Prostate gland (tissue), 2 donors: ENCODE measurements around the gene ADIRF. TPM values are rescaled to one million over a fixed set of nuclear protein-coding genes. Genes with fewer than 3 reads are reported as not detected.
A peak's percentile ranks its signal among the peaks of the same experiment; 100 is the strongest.

Experiments
- DNase-seq: peaks from one replicate; pipeline ENCODE4 v3.0.0-alpha.2; 2019; ENCODE audit warnings: low spot score
- H3K27ac ChIP-seq, 2 donors: fragments of 200-600 bp; sonication (generic); 2 replicates each; pipeline ENCODE4 v1.5.1; 2017 to 2019
- H3K27me3 ChIP-seq: fragments of 200-600 bp; sonication (generic); replicated peaks from 2 replicates; pipeline ENCODE4 v1.5.1; 2019; ENCODE audit not compliant: insufficient read depth
- H3K36me3 ChIP-seq, 2 donors: fragments of 200-600 bp; sonication (generic); 1 replicate in 1 of 2; 2 replicates in 1 of 2; pipeline versions ENCODE4 v1.5.1 to v1.8.1; 2017 to 2019
- H3K4me1 ChIP-seq: fragments of 200-600 bp; sonication (generic); replicated peaks from 2 replicates; pipeline ENCODE4 v1.5.1; 2019
- H3K4me3 ChIP-seq, 2 donors: fragments of 200-600 bp; sonication (generic); 2 replicates each; pipeline ENCODE4 v1.5.1; 2017 to 2019
- H3K9me3 ChIP-seq: fragments of 200-600 bp; sonication (generic); 2 replicates; pipeline ENCODE4 v1.5.1; 2017
- POLR2A ChIP-seq: fragments of 450-650 bp; IDR thresholded peaks from one replicate; pipeline ENCODE4 v1.6.1; 2016; ENCODE audit warnings: antibody characterized with exemption, mild to moderate bottlenecking
- POLR2AphosphoS5 ChIP-seq: sonication (generic); formaldehyde crosslinking; IDR thresholded peaks from one replicate; pipeline ENCODE4 v1.6.1; 2017; ENCODE audit warnings: antibody characterized with exemption
- WGBS: methylation state at CpG from one replicate; pipeline ENCODE4 v1.1.5; 2018; 5-methylcytosine and 5-hydroxymethylcytosine counted together
- intact Hi-C: fragments of 100-400 bp; cut with DNase I; formaldehyde crosslinking; loops from one replicate; pipeline ENCODE4 v1.14.2; 2022
- total RNA-seq, 2 donors: library from RNA; depleted of rRNA; stranded (reverse); fragments of >200 nt; gene quantifications; one replicate each; pipeline ENCODE4 v1.1.0, GENCODE V29; 2016
- TF ChIP-seq, protein P1 (sequence below), 4 experiments: fragments of 200-600 bp in 2 of 4; fragments of 450-650 bp in 2 of 4; sonication (generic) in 2 of 4; IDR thresholded peaks; 1 replicate in 3 of 4; 2 replicates in 1 of 4; pipeline ENCODE4 v1.5.1; 2016 to 2019; ENCODE audit warnings: antibody characterized with exemption in 4 of 4, mild to moderate bottlenecking in 2 of 4, moderate library complexity in 2 of 4

The ADIRF gene
- total RNA-seq, 2 donors from 2014 or later, result 128 to 347 TPM

DNA sequence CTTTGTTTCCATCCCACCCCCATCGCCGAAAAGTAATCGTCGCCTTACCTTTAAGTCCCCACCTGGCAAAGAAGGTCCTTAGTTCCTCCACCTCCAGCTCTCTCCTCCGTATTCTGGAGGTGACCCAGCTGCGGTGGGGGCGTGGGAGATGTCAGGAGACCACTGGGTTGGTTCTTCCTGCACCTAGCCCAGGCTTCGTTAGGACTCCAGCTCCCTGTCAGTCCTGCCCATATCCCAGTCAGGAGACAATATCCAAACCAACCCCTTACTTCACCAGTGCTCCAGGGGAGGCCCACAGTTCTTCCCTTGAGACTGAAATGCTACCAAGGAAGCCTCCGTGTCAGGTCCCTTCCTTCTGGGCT is 693 bp downstream of the ADIRF start:
- no peaks in the 10 kb centered on the region for H3K9me3 ChIP-seq
- peaks cover 4% of the 10 kb centered on the region for H3K4me1 ChIP-seq
- no peak for TF ChIP-seq POLR2A
- TF ChIP-seq, protein P1, sequence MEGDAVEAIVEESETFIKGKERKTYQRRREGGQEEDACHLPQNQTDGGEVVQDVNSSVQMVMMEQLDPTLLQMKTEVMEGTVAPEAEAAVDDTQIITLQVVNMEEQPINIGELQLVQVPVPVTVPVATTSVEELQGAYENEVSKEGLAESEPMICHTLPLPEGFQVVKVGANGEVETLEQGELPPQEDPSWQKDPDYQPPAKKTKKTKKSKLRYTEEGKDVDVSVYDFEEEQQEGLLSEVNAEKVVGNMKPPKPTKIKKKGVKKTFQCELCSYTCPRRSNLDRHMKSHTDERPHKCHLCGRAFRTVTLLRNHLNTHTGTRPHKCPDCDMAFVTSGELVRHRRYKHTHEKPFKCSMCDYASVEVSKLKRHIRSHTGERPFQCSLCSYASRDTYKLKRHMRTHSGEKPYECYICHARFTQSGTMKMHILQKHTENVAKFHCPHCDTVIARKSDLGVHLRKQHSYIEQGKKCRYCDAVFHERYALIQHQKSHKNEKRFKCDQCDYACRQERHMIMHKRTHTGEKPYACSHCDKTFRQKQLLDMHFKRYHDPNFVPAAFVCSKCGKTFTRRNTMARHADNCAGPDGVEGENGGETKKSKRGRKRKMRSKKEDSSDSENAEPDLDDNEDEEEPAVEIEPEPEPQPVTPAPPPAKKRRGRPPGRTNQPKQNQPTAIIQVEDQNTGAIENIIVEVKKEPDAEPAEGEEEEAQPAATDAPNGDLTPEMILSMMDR (IDR thresholded peaks at IDR 0.05), result no peak
- TF ChIP-seq POLR2AphosphoS5, result no peak
- DNase-seq, result no peak
- H3K27me3 ChIP-seq, result no peaks in the 10 kb centered on the region
- no peaks in the 10 kb centered on the region for H3K36me3 ChIP-seq
- H3K27ac ChIP-seq, result peak overlapping the region; percentile 97 to 98
- intact Hi-C loops, result no loop called here
- peak overlapping the region; percentile 48 to 58 for H3K4me3 ChIP-seq
- WGBS, result 31% methylated on average over 9 of the region's 9 CpGs

DNA sequence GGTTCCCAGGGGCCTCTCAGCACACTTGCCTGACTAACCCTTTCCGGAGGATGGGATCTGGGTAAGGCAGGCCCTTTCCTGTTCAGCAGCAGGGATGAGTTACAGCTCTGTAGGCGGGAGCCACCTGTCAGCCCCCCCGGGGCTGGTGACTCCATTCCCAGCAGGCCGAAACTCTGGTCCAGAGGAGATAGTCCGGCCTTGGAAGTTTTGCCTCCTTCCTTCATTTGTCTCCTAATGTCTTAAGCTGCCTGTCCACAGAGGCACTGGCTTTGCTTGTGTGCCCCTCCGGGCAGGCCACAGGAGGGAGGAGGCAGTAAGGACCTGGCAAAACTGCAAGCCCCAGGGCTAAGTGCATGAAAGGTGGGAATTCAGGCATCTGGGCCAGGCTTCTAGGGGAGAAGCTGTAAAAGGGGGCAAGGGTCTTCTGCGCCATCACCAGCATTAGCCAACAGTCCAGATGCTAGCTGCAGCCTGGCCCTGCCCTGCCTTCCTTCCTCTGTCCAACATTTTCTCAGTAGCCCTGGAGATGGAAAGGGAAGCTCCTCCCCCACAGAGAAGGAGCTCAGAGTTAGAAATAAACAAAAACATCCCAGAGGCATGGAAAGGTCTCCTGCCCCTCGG is 1.2 kb downstream of the ADIRF start:
- no peak for DNase-seq
- H3K27ac ChIP-seq, result peak overlapping the region; percentile 97 to 98
- no peaks in the 10 kb centered on the region for H3K9me3 ChIP-seq
- no peak for TF ChIP-seq POLR2A
- TF ChIP-seq, protein P1 (IDR thresholded peaks at IDR 0.05), result no peak
- TF ChIP-seq POLR2AphosphoS5, result no peak
- H3K27me3 ChIP-seq, result no peaks in the 10 kb centered on the region
- WGBS, result 36% methylated on average over 8 of the region's 8 CpGs
- peaks cover 4% of the 10 kb centered on the region for H3K4me1 ChIP-seq
- intact Hi-C loops, result loop anchor here (2.0 kb wide), 1 partner anchor 125 kb away; the partner anchor contains the start of genes GLUD1 and SHLD2
- H3K4me3 ChIP-seq, result peak overlapping the region; percentile 48 to 58
- no peaks in the 10 kb centered on the region for H3K36me3 ChIP-seq

DNA sequence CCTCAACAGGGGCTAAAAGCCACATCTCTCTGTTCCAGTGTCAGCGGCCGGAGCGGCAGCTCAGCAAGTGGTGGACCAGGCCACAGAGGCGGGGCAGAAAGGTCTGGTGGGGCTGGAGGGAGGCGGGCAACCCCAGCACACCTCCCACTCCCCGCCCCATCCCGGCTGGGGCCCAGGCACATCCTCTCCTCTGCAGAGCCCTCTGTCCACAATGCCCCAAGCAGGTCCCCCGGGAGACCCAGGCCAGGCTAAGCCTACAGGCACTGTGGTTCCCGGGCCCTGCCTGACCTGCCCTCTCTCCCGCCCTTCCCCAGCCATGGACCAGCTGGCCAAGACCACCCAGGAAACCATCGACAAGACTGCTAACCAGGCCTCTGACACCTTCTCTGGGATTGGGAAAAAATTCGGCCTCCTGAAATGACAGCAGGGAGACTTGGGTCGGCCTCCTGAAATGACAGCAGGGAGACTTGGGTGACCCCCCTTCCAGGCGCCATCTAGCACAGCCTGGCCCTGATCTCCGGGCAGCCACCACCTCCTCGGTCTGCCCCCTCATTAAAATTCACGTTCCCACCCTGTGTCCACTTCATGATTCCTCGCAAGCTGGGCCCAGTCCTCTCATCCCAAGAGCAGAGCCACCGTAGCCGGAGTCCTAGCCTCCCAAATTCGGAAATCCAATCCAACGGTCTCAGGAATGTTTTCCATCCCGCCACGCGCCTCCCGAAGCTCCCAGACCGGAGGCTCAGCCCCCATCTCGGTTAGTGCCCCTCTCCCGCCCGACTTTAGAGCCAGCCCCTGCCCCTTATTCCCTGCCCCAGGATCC is 2.1 kb downstream of the ADIRF start:
- TF ChIP-seq POLR2AphosphoS5 (peak; percentile 47), POLR2A (peak; percentile 21)
- TF ChIP-seq, protein P1 (IDR thresholded peaks at IDR 0.05), result no peak
- H3K4me1 ChIP-seq, result peaks cover 4% of the 10 kb centered on the region
- H3K36me3 ChIP-seq, result no peaks in the 10 kb centered on the region
- H3K4me3 ChIP-seq, result peak overlapping the region; percentile 48 to 58
- 11% methylated on average over 30 of the region's 30 CpGs for WGBS
- intact Hi-C loops, result loop anchor here (2.0 kb wide), 1 partner anchor 124 kb away; the partner anchor contains the start of genes GLUD1 and SHLD2
- peak; percentile 63 for DNase-seq
- peak overlapping the region; percentile 97 to 98 for H3K27ac ChIP-seq
- no peaks in the 10 kb centered on the region for H3K9me3 ChIP-seq
- no peaks in the 10 kb centered on the region for H3K27me3 ChIP-seq

DNA sequence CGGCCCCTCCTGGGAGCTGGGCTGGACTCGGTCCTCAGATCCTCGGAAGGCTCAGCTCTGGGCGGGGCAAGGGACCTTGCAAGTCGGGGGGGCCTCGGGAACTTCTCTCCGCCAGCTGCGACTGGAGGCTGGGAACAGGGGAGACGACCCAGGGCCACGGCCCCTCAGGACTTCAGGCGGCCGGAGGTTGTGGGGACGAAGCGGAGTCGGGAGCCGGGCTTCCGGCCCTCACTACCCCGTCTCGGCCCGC is 2.6 kb downstream of the ADIRF start:
- intact Hi-C loops, result loop anchor here (2.0 kb wide), 1 partner anchor 124 kb away; the partner anchor contains the start of genes GLUD1 and SHLD2
- no peaks in the 10 kb centered on the region for H3K27me3 ChIP-seq
- peaks cover 4% of the 10 kb centered on the region for H3K4me1 ChIP-seq
- TF ChIP-seq, protein P1 (IDR thresholded peaks at IDR 0.05), result no peak
- TF ChIP-seq POLR2A, result peak; percentile 93
- H3K27ac ChIP-seq, result peak overlapping the region; percentile 97 to 98
- H3K9me3 ChIP-seq, result no peaks in the 10 kb centered on the region
- no peak for DNase-seq
- no peaks in the 10 kb centered on the region for H3K36me3 ChIP-seq
- under 1% methylated on average over 20 of the region's 20 CpGs for WGBS
- H3K4me3 ChIP-seq, result peak overlapping the region; percentile 48 to 58
